NCI-H446 (cell line): ENCODE data around the gene RNF214.
"Not testable (repeated sequence)": the region's sequence is repeated elsewhere in the genome, so short reads cannot be mapped to it uniquely, and the experiment has no call there.

Source experiments
- DNase-seq, 2 experiments: peaks; one replicate each; lab custom pipeline; 2025; lab: John Stamatoyannopoulos, UW

RNF214 gene

DNA sequence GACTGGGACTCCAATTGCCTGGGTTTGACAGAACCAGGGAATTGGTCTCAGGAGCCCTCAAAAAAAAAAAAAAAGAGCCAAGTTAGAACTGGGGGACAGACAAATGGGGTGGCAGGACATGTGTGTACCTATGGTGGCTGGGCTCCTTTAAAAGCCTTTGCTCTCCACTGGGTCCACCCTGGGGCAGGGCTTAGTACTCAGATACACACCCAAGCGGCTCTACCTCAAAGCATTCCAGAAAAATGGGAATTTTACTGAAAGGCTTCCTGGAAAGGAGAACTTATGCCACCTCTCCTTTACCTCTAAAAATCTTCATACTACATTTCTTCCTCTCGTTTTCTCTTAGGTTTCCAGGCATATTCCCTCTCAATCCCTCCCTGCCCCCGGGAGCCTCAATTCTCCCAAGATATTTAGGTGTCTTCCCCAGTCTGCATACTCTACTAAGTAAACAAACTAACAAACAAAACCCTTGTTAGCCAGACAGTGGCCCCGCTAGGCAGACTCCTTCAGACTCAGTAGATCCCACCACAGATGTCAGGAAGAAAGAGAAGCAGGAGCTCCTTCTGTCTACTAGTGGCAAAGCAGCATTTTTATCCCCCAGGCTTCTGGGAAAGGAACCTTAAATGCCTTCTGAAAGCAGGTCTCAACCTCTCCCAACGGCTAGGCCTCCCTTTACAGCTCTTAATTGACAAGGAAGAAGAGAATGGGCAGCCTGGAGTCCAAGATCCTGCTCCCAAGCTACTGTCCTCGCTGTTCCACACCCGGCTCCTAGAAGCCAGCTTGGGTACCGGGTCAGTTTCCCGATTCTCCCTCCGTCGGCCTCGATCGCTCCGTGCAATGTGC, 1.3 kb upstream of the RNF214 start:
- DNase-seq: no peak

DNA sequence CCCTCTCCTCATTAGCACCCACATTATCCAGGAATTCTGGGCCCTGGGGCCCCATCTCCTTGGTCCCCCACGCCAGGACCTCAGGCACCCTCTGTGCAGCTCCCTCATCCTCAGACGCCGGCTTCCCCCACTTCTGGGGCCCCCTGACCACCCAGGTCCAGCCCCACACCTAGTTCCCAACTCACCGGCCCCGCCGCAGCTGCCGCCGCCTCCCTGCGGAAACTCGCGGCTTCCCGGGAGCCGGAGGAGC, 704 bp upstream of the RNF214 start, which contains the start of gene PCSK7:
Gene PCSK7 (minus strand): TSS at position 232 of the 250 bp plus-strand sequence. CDS start 2,229 bp downstream, outside the sequence.
- no peak for DNase-seq

GRCh38 chr11:117232911-117233409, 489 bp downstream of the RNF214 start:
- no peak for DNase-seq

- no peak for DNase-seq
Observed at GRCh38 chr11:117238221-117238620, 5.8 kb downstream of the RNF214 start.

- DNase-seq: no peak
Observed at GRCh38 chr11:117239295-117239694, 6.8 kb downstream of the RNF214 start.

- DNase-seq: no peak
Observed at GRCh38 chr11:117248341-117248740, 15.9 kb downstream of the RNF214 start.

- no peak for DNase-seq
Observed at GRCh38 chr11:117249571-117249970, 17.1 kb downstream of the RNF214 start.

GRCh38 chr11:117251506-117251905, 19.0 kb downstream of the RNF214 start:
- DNase-seq: no peak

GRCh38 chr11:117255966-117256365, 23.5 kb downstream of the RNF214 start:
- no peak for DNase-seq

DNA sequence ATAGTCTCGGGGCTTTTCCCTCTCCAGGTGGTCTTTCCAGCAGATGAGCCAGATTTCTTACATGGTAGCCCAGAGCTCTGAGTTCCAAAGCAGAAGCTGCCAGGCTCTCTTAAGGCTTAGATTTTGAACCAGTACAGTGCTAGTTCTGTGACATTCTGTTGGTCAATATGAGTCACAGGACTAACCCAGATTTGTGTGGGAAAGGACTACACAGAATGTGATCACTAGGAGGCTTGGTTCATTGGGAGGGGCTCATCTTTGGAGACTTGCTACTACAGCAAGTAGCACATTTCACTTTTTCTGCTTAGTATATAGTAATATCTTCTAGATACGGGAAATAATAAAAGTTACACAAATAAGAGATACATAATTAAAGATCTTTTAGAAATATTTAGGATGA, 24.1 kb downstream of the RNF214 start:
- DNase-seq: no peak

DNA sequence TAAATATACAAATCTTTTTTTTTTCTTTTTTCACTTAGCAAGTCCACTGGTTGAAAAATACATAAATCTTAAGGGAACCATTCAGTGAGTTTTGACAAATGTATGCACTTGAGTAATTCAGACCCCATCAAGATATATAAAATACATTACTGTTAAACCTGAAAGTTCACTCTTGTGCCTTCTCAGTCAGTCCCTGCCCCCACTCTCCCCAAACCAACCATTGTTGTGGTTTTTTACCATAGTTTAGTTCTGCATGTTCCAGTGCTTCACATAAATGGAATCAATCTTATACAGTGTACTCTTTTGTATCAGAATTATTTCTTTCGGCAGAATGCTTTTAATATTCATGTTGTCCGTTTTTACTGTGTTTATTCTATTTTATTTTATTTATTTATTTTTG, 26.1 kb downstream of the RNF214 start:
- DNase-seq: no peak

GRCh38 chr11:117259417-117259816, 26.9 kb downstream of the RNF214 start:
- no peak for DNase-seq

DNA sequence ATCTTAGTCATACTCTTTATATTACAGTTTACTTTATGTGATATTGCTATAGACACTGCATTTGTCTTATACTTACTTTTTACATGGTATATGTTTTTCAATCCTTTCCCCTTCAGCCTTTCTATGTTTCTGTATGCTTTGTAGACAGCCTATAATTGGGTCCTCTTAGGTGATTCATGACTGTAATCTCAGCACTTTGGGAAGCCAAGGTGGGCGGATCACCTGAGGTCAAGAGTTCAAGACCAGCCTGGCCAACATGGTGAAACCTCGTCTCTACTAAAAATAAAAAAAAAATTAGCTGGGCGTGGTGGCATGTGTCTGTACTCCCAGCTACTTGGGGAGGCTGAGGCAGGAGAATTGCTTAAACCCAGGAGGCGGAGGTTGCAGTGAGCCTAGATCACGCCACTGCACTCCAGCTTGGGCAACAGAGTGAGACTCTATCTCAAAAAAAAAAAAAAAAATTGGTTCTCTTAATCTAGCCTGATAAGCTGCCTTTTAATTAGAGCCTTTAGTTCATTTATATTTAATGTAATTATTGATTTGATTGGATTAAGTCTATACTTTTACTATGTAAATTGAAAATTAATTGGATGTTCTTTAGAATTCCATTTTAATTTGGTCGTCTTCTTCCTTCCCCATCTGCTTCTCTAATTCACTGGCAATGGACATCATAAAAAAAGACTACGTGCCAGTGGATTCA, 32.3 kb downstream of the RNF214 start:
- DNase-seq: not testable (repeated sequence)

DNA sequence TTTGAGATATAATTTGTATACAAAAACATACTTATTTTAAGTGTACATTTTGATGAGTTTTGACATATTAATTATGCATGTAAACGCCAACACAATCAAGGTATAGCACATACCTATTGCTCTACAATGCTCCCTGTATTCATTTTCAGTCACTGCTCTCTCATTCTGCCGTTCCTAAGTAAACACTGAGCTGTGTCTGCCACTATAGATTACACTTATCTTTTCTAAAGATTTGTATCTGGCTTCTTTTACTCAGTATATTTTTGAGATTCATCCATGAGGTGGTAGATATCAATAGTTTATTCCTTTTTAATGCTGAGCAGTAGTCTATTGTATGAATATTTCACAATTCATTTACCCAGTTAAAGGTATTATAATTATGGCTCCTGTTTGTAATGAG, 33.3 kb downstream of the RNF214 start:
- DNase-seq: no peak

- no peak for DNase-seq
Observed at GRCh38 chr11:117269856-117270255, 37.4 kb downstream of the RNF214 start.

DNA sequence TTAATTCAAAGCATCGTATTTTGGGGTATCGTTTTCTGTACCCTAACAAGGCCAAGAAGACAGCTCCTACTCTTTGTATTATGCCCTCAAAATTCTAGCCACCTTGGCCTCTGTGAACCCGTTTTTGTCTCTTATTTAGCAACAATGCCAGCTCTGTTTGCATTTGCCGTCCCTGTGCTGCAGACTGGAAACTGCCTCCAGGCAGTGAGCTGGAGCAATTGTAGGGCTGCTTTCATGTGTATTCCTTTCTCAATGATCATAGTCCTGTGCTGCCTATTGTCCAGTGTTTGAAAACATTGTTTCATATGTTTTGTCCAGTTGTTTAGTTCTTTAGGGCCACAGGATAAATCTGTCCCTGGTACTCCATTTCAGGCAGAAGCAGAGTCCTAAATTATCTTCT, 38.7 kb downstream of the RNF214 start:
- DNase-seq: no peak

DNA sequence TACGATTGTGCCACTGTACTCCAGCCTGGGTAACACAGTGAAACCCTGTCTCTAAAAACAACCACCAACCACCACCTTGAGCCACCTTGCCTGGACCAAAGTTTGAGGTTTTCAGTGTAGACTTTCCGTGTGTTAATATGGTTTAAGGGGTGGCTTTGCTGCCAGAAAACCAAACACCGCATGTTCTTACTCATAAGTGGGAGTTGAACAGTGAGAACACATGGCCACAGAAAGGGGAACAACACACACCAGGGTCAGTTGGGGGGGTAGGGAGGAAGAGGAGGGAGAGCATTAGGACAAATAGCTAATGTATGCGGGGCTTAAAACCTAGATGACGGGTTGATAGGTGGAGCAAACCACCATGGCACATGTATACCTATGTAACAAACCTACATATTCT, 39.7 kb downstream of the RNF214 start:
- not testable (repeated sequence) for DNase-seq

GRCh38 chr11:117273550-117274289, 41.2 kb downstream of the RNF214 start:
- no peak for DNase-seq

DNA sequence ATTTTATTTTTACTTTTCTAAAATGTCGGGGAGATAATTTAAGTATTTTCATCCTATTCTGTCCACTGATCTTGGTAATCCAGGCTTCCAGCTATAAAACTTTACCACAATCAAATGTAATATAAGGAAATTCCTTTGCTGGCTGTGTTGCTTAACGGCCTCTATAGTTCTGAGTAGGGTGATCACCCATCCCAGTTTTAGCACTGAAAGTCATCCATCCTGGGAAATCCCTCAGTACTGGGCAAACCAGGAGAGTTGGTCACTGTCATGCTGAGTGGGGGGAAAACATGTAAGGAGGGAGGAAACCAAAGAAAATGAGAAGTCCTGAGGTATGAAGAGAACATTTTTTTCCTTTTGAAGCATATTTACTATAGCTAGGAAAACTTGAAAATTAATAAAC, 45.9 kb downstream of the RNF214 start:
- no peak for DNase-seq

GRCh38 chr11:117279711-117280376, 47.4 kb downstream of the RNF214 start:
- DNase-seq: no peak

DNA sequence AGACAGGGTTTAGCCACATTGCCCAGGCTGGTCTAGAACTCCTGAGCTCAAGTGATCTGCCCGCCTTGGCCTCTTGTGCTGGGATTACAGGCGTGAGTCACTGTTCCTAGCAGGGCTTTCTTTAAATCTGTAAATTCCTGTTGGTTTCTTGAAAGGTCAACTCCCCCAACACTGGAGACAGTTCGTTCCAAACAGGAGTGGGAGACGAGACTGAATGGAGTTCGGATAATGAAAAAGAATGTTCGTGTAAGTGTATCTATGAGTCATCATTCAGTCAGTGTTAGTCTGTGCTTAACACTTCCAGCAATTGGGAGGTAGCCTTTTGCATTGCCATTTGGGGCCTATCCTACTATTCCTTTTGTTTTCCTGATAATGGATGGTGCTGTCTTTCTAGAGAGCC, 48.7 kb downstream of the RNF214 start:
- DNase-seq: no peak

DNA sequence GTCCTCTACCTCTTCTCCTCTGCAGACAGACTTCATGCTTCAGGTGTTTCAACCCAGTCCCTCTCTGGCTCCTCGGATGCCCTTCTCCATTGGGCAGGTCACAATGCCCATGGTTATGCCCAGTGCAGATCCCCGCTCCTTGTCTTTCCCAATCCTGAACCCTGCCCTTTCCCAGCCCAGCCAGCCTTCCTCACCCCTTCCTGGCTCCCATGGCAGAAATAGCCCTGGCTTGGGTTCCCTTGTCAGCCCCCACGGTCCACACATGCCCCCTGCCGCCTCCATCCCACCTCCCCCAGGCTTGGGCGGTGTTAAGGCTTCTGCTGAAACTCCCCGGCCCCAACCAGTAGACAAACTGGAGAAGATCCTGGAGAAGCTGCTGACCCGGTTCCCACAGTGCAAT, 49.4 kb downstream of the RNF214 start:
- no peak for DNase-seq
